Effector memory CD4-positive, alpha-beta T cell (primary cell): Measurements from ENCODE around the gene ELL3.
"Not testable (repeated sequence)": the region's sequence is repeated elsewhere in the genome, so short reads cannot be mapped to it uniquely, and the experiment has no call there.

Experiments used
- DNase-seq, 3 donors: peaks; one replicate each; pipeline ENCODE4 v3.0.0-alpha.2; 2020
- H3K27ac ChIP-seq: 2 replicates; pipeline ENCODE4 v1.7.0; 2013; ENCODE audit warnings: mild to moderate bottlenecking, low read length, moderate library complexity; ENCODE audit not compliant: insufficient read depth, poor library complexity, severe bottlenecking
- H3K27me3 ChIP-seq: replicated peaks from 2 replicates; pipeline ENCODE4 v1.7.0; 2013; ENCODE audit warnings: mild to moderate bottlenecking, low read length; ENCODE audit not compliant: insufficient read depth, control insufficient read depth, poor library complexity, severe bottlenecking
- H3K36me3 ChIP-seq: 2 replicates; pipeline ENCODE4 v1.7.0; 2013; ENCODE audit warnings: mild to moderate bottlenecking, low read length, moderate library complexity; ENCODE audit not compliant: control insufficient read depth, insufficient read depth
- H3K4me1 ChIP-seq: 2 replicates; pipeline ENCODE4 v1.7.0; 2013; ENCODE audit warnings: low read length, mild to moderate bottlenecking; ENCODE audit not compliant: control insufficient read depth, insufficient read depth, poor library complexity, severe bottlenecking
- H3K4me3 ChIP-seq: 2 replicates; pipeline ENCODE4 v1.7.0; 2013; ENCODE audit warnings: low read length, low read depth, mild to moderate bottlenecking; ENCODE audit not compliant: insufficient read depth, poor library complexity, severe bottlenecking
- H3K9me3 ChIP-seq: 2 replicates; pipeline ENCODE4 v1.7.0; 2013; ENCODE audit warnings: mild to moderate bottlenecking, low read length, moderate library complexity; ENCODE audit not compliant: control insufficient read depth
- total RNA-seq, 3 donors: gene quantifications; one replicate each; lab custom pipeline; 2026; lab: John Stamatoyannopoulos, UW

ELL3 gene
- 0.17 to 0.61 (median 0.19) reads per million in 3 donors for total RNA-seq

GRCh38 chr15:43776718-43777266, at the start of gene ELL3:
Gene ELL3 (minus strand): TSS chr15:43776966. CDS start chr15:43776901, 65 bp downstream.
- peaks cover 10% of the 10 kb centered on the region for H3K4me1 ChIP-seq
- H3K9me3 ChIP-seq, result no peaks in the 10 kb centered on the region
- DNase-seq, result peak; percentile 62 to 72 (median 69)
- H3K36me3 ChIP-seq, result peaks cover 16% of the 10 kb centered on the region
- H3K27ac ChIP-seq, result peak within 1 kb of the TSS; percentile 61
- H3K4me3 ChIP-seq, result peak within 1 kb of the TSS; percentile 85
- no peaks in the 10 kb centered on the region for H3K27me3 ChIP-seq

GRCh38 chr15:43826029-43826507, 49.3 kb upstream of the ELL3 start:
- Histone ChIP-seq H3K4me3 (peak overlapping the region; percentile 69), H3K36me3 (no peaks in the 10 kb centered on the region), H3K4me1 (peaks cover 25% of the 10 kb centered on the region), H3K27me3 (no peaks in the 10 kb centered on the region), H3K9me3 (no peaks in the 10 kb centered on the region), H3K27ac (peak overlapping the region; percentile 82)
- no peak for DNase-seq

GRCh38 chr15:43825305-43825704, 48.5 kb upstream of the ELL3 start:
- not testable (repeated sequence) for H3K36me3 ChIP-seq, DNase-seq, H3K4me3 ChIP-seq, H3K9me3 ChIP-seq, H3K27me3 ChIP-seq, H3K27ac ChIP-seq
- peaks cover 28% of the 10 kb centered on the region for H3K4me1 ChIP-seq

- peak within 1 kb of the TSS; percentile 91 for H3K27ac ChIP-seq
- H3K9me3 ChIP-seq, result no peaks in the 10 kb centered on the region
- no peaks in the 10 kb centered on the region for H3K27me3 ChIP-seq
- H3K4me1 ChIP-seq, result peaks cover 28% of the 10 kb centered on the region
- H3K36me3 ChIP-seq, result no peaks in the 10 kb centered on the region
- peak; percentile 83 to 91 (median 86) for DNase-seq
- peak within 1 kb of the TSS; percentile 96 for H3K4me3 ChIP-seq
Observed at GRCh38 chr15:43824302-43825246, 47.8 kb upstream of the ELL3 start, which contains the start of gene MFAP1. Gene MFAP1 (minus strand): TSS chr15:43824690. CDS start chr15:43824569, 121 bp downstream.

- Histone ChIP-seq H3K4me3 (no peak overlapping the region), H3K9me3 (no peaks in the 10 kb centered on the region), H3K36me3 (peaks cover 13% of the 10 kb centered on the region), H3K27ac (no peak overlapping the region), H3K4me1 (peaks cover 28% of the 10 kb centered on the region), H3K27me3 (no peaks in the 10 kb centered on the region)
- DNase-seq, result no peak
Observed at GRCh38 chr15:43821505-43821904, 44.7 kb upstream of the ELL3 start.

GRCh38 chr15:43815064-43815463, 38.3 kb upstream of the ELL3 start:
- not testable (repeated sequence) for H3K27me3 ChIP-seq, H3K9me3 ChIP-seq, H3K4me1 ChIP-seq, H3K4me3 ChIP-seq, H3K27ac ChIP-seq, DNase-seq
- peaks cover 58% of the 10 kb centered on the region for H3K36me3 ChIP-seq

GRCh38 chr15:43808960-43809678, 32.4 kb upstream of the ELL3 start:
- H3K9me3 ChIP-seq, result no peaks in the 10 kb centered on the region
- peaks cover 78% of the 10 kb centered on the region for H3K36me3 ChIP-seq
- no peaks in the 10 kb centered on the region for H3K4me1 ChIP-seq
- H3K4me3 ChIP-seq, result no peak overlapping the region
- no peak for DNase-seq
- H3K27ac ChIP-seq, result no peak overlapping the region
- H3K27me3 ChIP-seq, result no peaks in the 10 kb centered on the region

GRCh38 chr15:43808435-43808950, 31.7 kb upstream of the ELL3 start:
- Histone ChIP-seq H3K4me3 (no peak overlapping the region), H3K36me3 (peaks cover 77% of the 10 kb centered on the region), H3K27ac (no peak overlapping the region), H3K4me1 (no peaks in the 10 kb centered on the region), H3K9me3 (no peaks in the 10 kb centered on the region), H3K27me3 (no peaks in the 10 kb centered on the region)
- no peak for DNase-seq

- not testable (repeated sequence) for DNase-seq, H3K4me3 ChIP-seq, H3K27me3 ChIP-seq, H3K9me3 ChIP-seq, H3K27ac ChIP-seq
- Histone ChIP-seq H3K36me3 (peaks cover 47% of the 10 kb centered on the region), H3K4me1 (peaks cover 10% of the 10 kb centered on the region)
Observed at GRCh38 chr15:43802676-43803075, 25.9 kb upstream of the ELL3 start.
